ENCODE results near the gene IL1RAP. TPM values are rescaled to one million over a fixed set of nuclear protein-coding genes. Genes with fewer than 3 reads are reported as not detected.

IL1RAP gene
- total RNA-seq, 1 donor from 2014 or later = 10.8 TPM

DNA sequence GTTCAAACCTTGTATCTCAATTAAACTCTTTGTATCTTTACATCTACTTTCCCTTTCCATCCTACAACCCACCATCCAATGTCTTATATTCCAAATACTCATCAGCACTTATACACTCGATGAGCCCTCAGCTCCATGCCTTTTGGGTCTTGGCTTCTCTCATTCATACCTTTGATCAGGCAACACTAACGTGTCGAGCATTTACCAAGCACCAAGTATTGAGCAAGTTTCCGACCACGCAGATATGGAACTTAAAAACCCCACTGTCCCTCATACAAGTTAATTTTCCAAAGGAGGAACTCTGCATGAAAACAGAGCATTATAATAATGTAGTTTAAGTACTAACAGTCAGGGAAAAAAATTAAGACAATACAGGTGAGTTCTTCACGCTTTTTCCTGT, 102.8 kb downstream of the IL1RAP start:
- TF ChIP-seq, protein P1, sequence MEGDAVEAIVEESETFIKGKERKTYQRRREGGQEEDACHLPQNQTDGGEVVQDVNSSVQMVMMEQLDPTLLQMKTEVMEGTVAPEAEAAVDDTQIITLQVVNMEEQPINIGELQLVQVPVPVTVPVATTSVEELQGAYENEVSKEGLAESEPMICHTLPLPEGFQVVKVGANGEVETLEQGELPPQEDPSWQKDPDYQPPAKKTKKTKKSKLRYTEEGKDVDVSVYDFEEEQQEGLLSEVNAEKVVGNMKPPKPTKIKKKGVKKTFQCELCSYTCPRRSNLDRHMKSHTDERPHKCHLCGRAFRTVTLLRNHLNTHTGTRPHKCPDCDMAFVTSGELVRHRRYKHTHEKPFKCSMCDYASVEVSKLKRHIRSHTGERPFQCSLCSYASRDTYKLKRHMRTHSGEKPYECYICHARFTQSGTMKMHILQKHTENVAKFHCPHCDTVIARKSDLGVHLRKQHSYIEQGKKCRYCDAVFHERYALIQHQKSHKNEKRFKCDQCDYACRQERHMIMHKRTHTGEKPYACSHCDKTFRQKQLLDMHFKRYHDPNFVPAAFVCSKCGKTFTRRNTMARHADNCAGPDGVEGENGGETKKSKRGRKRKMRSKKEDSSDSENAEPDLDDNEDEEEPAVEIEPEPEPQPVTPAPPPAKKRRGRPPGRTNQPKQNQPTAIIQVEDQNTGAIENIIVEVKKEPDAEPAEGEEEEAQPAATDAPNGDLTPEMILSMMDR (IDR thresholded peaks at IDR 0.05; ENCODE audit: insufficient read depth, low read length, poor library complexity, severe bottlenecking) = no peak
- DNase-seq (ENCODE audit: low read depth) = no peak
- Histone ChIP-seq H3K27me3 (ENCODE audit: control insufficient read depth, insufficient read depth, low read length) (no peaks in the 10 kb centered on the region), H3K36me3 (ENCODE audit: control insufficient read depth, insufficient read depth, low read length) (no peaks in the 10 kb centered on the region), H3K4me3 (ENCODE audit: low read depth, low read length) (no peak overlapping the region)

GRCh38 chr3:190617185-190617584, 103.3 kb downstream of the IL1RAP start:
- peak; percentile 19 for DNase-seq (ENCODE audit: low read depth)
- H3K36me3 ChIP-seq (ENCODE audit: control insufficient read depth, insufficient read depth, low read length) = no peaks in the 10 kb centered on the region
- H3K4me3 ChIP-seq (ENCODE audit: low read depth, low read length) = no peak overlapping the region
- no peaks in the 10 kb centered on the region for H3K27me3 ChIP-seq (ENCODE audit: control insufficient read depth, insufficient read depth, low read length)
- TF ChIP-seq, protein P1 (IDR thresholded peaks at IDR 0.05; ENCODE audit: insufficient read depth, low read length, poor library complexity, severe bottlenecking) = no peak

DNA sequence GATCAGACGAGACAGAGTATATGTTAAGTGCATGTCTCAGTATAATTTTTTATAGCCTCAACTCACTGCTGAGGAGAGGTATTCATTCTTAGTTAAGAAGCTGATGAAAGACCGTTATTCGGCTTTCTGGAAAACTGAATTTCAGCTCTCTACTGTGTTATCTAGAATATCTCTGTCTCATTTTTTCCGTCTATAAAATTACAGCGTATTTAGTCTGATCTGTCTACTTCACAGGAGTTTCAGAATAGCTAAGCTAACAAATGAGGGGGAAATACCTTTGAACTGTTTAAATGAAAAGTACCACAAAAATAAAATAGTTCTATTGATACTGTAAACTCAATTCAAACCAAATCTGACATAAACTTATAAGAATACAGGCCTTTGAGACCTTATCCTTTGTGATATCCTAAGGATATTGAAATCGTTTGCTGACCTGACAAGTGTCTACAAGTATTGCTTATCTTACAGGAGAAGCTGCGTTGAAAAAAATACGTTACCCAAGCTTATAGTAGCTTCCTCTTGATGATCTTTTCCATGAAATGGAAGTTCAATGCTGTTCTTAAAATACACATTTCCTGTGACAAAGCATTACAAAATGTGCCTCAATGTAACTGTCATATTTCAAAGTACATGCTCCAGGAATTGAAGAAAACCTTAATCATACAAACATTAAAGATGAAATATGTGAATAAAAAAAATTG, 104.6 kb downstream of the IL1RAP start:
- Histone ChIP-seq H3K4me3 (ENCODE audit: low read depth, low read length) (no peak overlapping the region), H3K36me3 (ENCODE audit: control insufficient read depth, insufficient read depth, low read length) (no peaks in the 10 kb centered on the region), H3K27me3 (ENCODE audit: control insufficient read depth, insufficient read depth, low read length) (no peaks in the 10 kb centered on the region)
- TF ChIP-seq, protein P1 (IDR thresholded peaks at IDR 0.05; ENCODE audit: insufficient read depth, low read length, poor library complexity, severe bottlenecking) = no peak
- no peak for DNase-seq (ENCODE audit: low read depth)

DNA sequence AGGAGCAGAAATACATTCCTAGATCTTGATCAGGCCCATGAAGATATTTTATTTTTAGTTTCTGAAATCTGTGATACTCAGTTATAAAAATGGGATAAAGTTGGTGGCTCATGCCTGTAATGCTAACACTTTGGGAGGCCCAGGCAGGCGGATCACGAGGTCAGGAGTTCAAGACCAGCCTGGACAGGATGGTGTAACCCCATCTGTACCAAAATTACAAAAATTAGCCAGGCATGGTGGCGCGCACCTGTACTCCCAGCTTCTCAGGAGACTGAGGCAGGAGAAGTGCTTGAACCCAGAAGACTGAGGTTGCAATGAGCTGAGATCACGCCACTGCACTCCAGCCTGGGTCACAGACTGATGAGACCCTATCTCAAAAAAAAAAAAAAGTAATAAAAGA, 105.5 kb downstream of the IL1RAP start:
- TF ChIP-seq, protein P1 (IDR thresholded peaks at IDR 0.05; ENCODE audit: insufficient read depth, low read length, poor library complexity, severe bottlenecking) = no peak
- no peak overlapping the region for H3K4me3 ChIP-seq (ENCODE audit: low read depth, low read length)
- no peak for DNase-seq (ENCODE audit: low read depth)
- no peaks in the 10 kb centered on the region for H3K36me3 ChIP-seq (ENCODE audit: control insufficient read depth, insufficient read depth, low read length)
- no peaks in the 10 kb centered on the region for H3K27me3 ChIP-seq (ENCODE audit: control insufficient read depth, insufficient read depth, low read length)

DNA sequence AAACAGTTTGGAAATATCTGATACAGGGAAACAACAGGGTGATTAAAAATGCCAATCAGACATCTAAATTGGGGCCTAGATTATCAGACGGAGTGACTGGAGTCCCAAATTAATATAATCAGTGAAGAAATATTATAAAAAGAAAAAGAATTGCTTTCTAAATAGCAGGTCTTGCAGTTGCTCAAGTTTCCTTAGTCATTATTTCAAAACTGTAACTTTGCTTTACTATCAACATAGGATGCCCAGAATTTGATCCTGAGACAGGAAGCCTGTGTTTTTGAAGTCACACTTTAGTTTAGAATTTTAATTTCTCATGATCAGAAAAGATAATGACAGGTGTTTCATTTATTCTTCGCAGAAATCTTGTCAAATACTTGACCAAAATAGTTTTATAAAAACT, 105.9 kb downstream of the IL1RAP start:
- DNase-seq (ENCODE audit: low read depth) = no peak
- Histone ChIP-seq H3K27me3 (ENCODE audit: control insufficient read depth, insufficient read depth, low read length) (no peaks in the 10 kb centered on the region), H3K36me3 (ENCODE audit: control insufficient read depth, insufficient read depth, low read length) (no peaks in the 10 kb centered on the region), H3K4me3 (ENCODE audit: low read depth, low read length) (no peak overlapping the region)
- TF ChIP-seq, protein P1 (IDR thresholded peaks at IDR 0.05; ENCODE audit: insufficient read depth, low read length, poor library complexity, severe bottlenecking) = no peak
